BLaER1 (cell line): ENCODE data around the gene SF3B6.

ENCODE experiments used
- H3K27ac ChIP-seq: shearing (Covaris generic); formaldehyde crosslinking; 2 replicates; pipeline ENCODE4 v1.8.1; 2022
- H3K27me3 ChIP-seq: shearing (Covaris generic); formaldehyde crosslinking; 2 replicates; pipeline ENCODE4 v1.8.1; 2022
- H3K36me3 ChIP-seq: shearing (Covaris generic); formaldehyde crosslinking; 2 replicates; pipeline ENCODE4 v1.8.1; 2022
- H3K4me1 ChIP-seq: shearing (Covaris generic); formaldehyde crosslinking; 2 replicates; pipeline ENCODE4 v1.8.1; 2022
- H3K4me2 ChIP-seq: shearing (Covaris generic); formaldehyde crosslinking; 2 replicates; pipeline ENCODE4 v1.8.1; 2022
- H3K4me3 ChIP-seq: shearing (Covaris generic); formaldehyde crosslinking; 2 replicates; pipeline ENCODE4 v1.8.1; 2022
- H3K9ac ChIP-seq: shearing (Covaris generic); formaldehyde crosslinking; 2 replicates; pipeline ENCODE4 v1.8.1; 2022
- H3K9me3 ChIP-seq: shearing (Covaris generic); formaldehyde crosslinking; 2 replicates; pipeline ENCODE4 v1.8.1; 2022
- H4K20me1 ChIP-seq: shearing (Covaris generic); formaldehyde crosslinking; 2 replicates; pipeline ENCODE4 v1.8.1; 2022
- Cebpa-rat ChIP-seq: shearing (Covaris generic); IDR thresholded peaks from 2 replicates; pipeline ENCODE4 v1.8.1; 2022

Gene SF3B6

GRCh38 chr2:24077535-24077877, 1.4 kb upstream of the SF3B6 start:
- no peak for TF ChIP-seq Cebpa-rat
- peak overlapping the region; percentile 93 for H3K4me2 ChIP-seq
- peak overlapping the region; percentile 74 for H3K27ac ChIP-seq
- H3K36me3 ChIP-seq = peaks cover 46% of the 10 kb centered on the region
- H3K9ac ChIP-seq = peak overlapping the region; percentile 88
- H3K9me3 ChIP-seq = no peaks in the 10 kb centered on the region
- H3K27me3 ChIP-seq = no peaks in the 10 kb centered on the region
- H4K20me1 ChIP-seq = peaks cover 25% of the 10 kb centered on the region
- peaks cover 30% of the 10 kb centered on the region for H3K4me1 ChIP-seq
- H3K4me3 ChIP-seq = peak overlapping the region; percentile 84

DNA sequence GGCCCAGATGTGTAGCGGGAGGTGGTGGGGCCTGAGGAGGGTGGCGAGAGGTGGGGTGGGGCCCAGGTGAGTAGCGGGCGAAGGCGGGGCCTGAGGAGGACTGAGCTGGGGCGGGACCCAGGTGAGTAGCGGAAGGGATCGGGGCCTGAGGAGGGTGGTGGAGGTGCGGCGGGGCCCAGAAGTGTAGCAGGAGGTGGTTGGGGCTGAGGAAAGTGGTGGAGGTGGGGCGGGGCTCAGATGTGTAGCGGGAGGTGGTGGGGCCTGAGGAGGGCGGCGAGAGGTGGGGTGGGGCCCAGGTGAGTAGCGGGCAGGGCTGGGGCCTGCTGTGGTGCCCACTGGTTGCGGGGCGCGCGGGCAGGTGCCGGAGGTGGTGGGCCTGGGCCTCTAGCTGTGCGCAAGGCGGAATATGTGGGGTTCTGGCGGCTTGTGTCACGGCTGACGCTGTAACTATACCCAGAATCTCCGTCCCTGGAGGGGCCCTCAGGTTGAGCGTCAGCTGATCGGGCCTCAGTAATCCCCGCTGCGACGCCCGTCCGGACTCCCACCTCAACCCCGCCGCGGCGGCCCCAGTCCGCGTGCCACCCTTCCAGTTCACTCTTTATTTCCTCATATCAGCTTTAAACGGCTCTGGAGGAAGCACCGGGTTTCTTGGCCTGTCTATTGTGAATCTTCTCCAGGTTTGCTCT, 866 bp upstream of the SF3B6 start:
- no peak for TF ChIP-seq Cebpa-rat
- Histone ChIP-seq H3K4me2 (peak overlapping the region; percentile 93), H3K4me1 (peaks cover 30% of the 10 kb centered on the region), H4K20me1 (peaks cover 29% of the 10 kb centered on the region), H3K27ac (peak overlapping the region; percentile 74), H3K4me3 (peak overlapping the region; percentile 84), H3K9ac (peak overlapping the region; percentile 88), H3K27me3 (no peaks in the 10 kb centered on the region), H3K36me3 (peaks cover 46% of the 10 kb centered on the region), H3K9me3 (no peaks in the 10 kb centered on the region)

DNA sequence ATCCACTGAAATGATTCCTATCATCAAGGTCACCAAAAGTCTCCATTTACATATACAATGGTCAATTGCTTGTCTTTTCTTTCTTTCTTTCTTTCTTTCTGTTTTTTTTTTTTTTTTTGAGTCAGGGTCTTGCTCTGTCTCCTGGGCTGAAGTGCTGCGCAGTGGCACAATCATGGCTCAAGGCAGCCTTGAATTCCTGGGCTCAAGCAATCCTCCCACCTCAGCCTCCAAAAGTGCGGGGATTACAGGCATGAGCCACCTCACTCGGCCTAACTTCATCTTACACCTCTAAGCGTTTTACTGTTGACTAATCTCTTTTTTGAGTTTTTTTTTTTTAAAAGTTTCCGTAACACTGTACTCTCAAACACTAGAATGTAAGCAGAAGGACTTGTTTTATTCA, 867 bp downstream of the SF3B6 start:
- Histone ChIP-seq H3K9me3 (no peaks in the 10 kb centered on the region), H3K4me2 (peak overlapping the region; percentile 73), H3K36me3 (peaks cover 47% of the 10 kb centered on the region), H3K9ac (peak overlapping the region; percentile 88), H3K4me1 (peaks cover 30% of the 10 kb centered on the region), H4K20me1 (peaks cover 44% of the 10 kb centered on the region), H3K4me3 (peak overlapping the region; percentile 84), H3K27me3 (no peaks in the 10 kb centered on the region), H3K27ac (no peak overlapping the region)
- TF ChIP-seq Cebpa-rat = no peak

DNA sequence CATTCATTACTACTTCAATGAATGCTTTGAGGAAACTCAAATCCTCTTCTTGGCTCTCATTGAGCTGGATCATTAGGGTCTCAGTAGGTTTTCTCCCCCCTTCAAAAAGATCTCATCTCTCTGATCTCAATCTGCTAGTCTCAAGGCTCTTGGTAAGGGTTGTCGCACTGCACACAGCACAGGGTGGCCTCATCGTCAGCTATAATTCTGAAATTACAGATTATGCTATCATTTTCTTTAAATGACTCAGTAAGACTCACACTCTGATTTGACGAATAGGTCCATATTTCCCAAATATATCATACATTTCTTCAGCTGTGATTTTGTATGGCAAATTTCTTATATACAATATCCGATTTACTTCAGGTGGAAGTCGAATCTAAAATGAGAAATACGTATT, 2.3 kb downstream of the SF3B6 start:
- Histone ChIP-seq H3K9ac (no peak overlapping the region), H3K4me1 (peaks cover 35% of the 10 kb centered on the region), H3K4me3 (no peak overlapping the region), H3K27ac (no peak overlapping the region), H3K27me3 (no peaks in the 10 kb centered on the region), H3K4me2 (no peak overlapping the region), H3K36me3 (peaks cover 52% of the 10 kb centered on the region), H3K9me3 (no peaks in the 10 kb centered on the region), H4K20me1 (peaks cover 57% of the 10 kb centered on the region)
- TF ChIP-seq Cebpa-rat = no peak

DNA sequence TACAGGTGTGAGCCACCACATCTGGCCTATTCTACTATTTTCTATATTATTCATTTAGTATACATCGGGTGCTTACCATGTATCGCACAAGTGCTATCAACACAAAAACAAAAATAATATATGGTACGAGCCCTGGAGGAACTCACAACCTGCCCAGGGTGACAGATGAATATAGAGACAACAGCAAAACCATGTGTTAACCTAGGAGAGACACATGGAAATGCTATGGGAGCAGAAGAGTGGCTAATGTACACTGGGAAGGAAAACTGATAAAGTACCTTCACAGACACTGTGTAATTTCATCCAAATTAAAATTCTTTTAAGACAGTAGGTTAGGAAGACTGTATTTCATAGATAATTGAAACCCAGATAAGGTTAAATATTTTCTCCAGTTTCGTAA, 3.9 kb downstream of the SF3B6 start:
- H3K4me1 ChIP-seq = peaks cover 19% of the 10 kb centered on the region
- no peak overlapping the region for H3K4me2 ChIP-seq
- no peak overlapping the region for H3K27ac ChIP-seq
- no peak overlapping the region for H3K4me3 ChIP-seq
- peaks cover 68% of the 10 kb centered on the region for H3K36me3 ChIP-seq
- no peak for TF ChIP-seq Cebpa-rat
- H4K20me1 ChIP-seq = peaks cover 62% of the 10 kb centered on the region
- H3K9me3 ChIP-seq = no peaks in the 10 kb centered on the region
- H3K27me3 ChIP-seq = no peaks in the 10 kb centered on the region
- H3K9ac ChIP-seq = no peak overlapping the region

- H3K36me3 ChIP-seq = peaks cover 52% of the 10 kb centered on the region
- no peak overlapping the region for H3K9ac ChIP-seq
- peaks cover 18% of the 10 kb centered on the region for H4K20me1 ChIP-seq
- no peaks in the 10 kb centered on the region for H3K27me3 ChIP-seq
- no peak overlapping the region for H3K27ac ChIP-seq
- no peaks in the 10 kb centered on the region for H3K9me3 ChIP-seq
- no peak overlapping the region for H3K4me2 ChIP-seq
- H3K4me1 ChIP-seq = 0 out of 2 replicates have a peak, but pooled peaks cover 5% of the 10 kb centered on the region
- H3K4me3 ChIP-seq = no peak overlapping the region
- no peak for TF ChIP-seq Cebpa-rat
Observed at GRCh38 chr2:24065341-24065740, 10.8 kb downstream of the SF3B6 start.

- no peaks in the 10 kb centered on the region for H3K27me3 ChIP-seq
- no peaks in the 10 kb centered on the region for H4K20me1 ChIP-seq
- TF ChIP-seq Cebpa-rat = no peak
- H3K27ac ChIP-seq = no peak overlapping the region
- no peaks in the 10 kb centered on the region for H3K4me1 ChIP-seq
- H3K9me3 ChIP-seq = peaks cover 5% of the 10 kb centered on the region; the same call in 1 of the 2 replicates
- H3K4me2 ChIP-seq = no peak overlapping the region
- H3K9ac ChIP-seq = no peak overlapping the region
- H3K4me3 ChIP-seq = no peak overlapping the region
- no peaks in the 10 kb centered on the region for H3K36me3 ChIP-seq
Observed at GRCh38 chr2:24058564-24059271, 17.4 kb downstream of the SF3B6 start.

- Histone ChIP-seq H3K27ac (no peak overlapping the region), H3K4me1 (no peaks in the 10 kb centered on the region), H4K20me1 (peaks cover 1% of the 10 kb centered on the region; the same call in 1 of the 2 replicates), H3K9ac (no peak overlapping the region), H3K27me3 (peaks cover 22% of the 10 kb centered on the region), H3K4me2 (no peak overlapping the region), H3K9me3 (peaks cover 5% of the 10 kb centered on the region; the same call in 1 of the 2 replicates), H3K4me3 (no peak overlapping the region), H3K36me3 (no peaks in the 10 kb centered on the region)
- TF ChIP-seq Cebpa-rat = no peak
Observed at GRCh38 chr2:24055750-24056149, 20.4 kb downstream of the SF3B6 start.

DNA sequence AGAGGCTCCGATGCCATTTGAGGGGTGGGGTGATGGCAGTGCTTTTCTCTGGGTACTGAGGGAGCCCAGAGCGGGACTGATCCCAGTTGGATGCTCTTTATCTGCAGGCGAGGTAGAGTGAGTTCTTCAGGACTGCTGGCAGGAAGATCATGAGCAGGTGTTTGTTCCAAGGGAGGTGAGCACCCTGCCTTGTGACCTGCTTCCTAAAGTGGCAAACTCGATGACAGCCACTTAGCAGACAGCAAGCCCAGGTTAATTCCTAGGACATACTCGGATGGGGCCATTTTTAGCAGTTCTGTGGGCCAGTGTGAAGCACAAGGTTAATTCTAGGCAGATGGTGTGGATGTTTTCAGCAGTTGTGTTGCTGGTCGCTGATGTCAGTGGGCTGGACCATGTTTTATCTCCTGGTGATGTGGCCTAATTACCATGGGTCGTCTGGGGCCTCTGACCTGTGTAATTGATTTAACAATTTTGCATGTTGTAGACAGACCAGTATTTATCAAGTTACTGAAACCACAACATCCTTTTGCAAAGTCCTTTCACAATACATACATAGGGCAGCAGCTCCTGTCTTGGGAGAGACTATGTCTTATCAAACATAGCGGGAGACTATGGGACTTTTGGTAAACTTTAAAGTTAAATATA, 21.6 kb downstream of the SF3B6 start:
- Histone ChIP-seq H3K27me3 (peaks cover 34% of the 10 kb centered on the region), H3K4me1 (peaks cover 4% of the 10 kb centered on the region; the same call in 1 of the 2 replicates), H3K27ac (no peak overlapping the region), H3K9ac (no peak overlapping the region), H3K4me2 (no peak overlapping the region), H3K36me3 (no peaks in the 10 kb centered on the region), H3K9me3 (peaks cover 5% of the 10 kb centered on the region; the same call in 1 of the 2 replicates), H4K20me1 (peaks cover 10% of the 10 kb centered on the region; the same call in 1 of the 2 replicates), H3K4me3 (no peak overlapping the region)
- TF ChIP-seq Cebpa-rat = no peak

DNA sequence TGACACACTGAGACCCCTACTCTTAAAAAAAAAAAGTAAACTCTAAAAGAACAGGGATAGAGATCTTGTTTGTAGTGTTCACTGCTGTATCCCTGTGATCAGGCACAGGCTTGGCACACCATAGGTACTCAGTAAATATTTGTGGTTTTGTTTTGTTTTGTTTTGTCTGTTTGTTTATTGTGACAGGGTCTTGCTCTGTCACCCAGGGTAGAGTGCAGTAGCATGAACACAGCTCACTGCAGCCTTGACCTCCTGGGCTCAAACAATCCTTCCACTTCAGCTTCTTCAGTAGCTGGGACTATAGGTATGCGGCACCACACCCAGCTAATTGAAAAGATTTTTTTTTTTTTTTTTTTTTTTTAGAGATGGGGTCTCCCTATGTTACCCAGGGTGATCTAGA, 23.2 kb downstream of the SF3B6 start:
- Histone ChIP-seq H3K4me1 (peaks cover 13% of the 10 kb centered on the region), H4K20me1 (peaks cover 10% of the 10 kb centered on the region; the same call in 1 of the 2 replicates), H3K27me3 (peaks cover 50% of the 10 kb centered on the region), H3K36me3 (no peaks in the 10 kb centered on the region), H3K9ac (no peak overlapping the region), H3K4me2 (no peak overlapping the region), H3K27ac (no peak overlapping the region), H3K4me3 (no peak overlapping the region), H3K9me3 (peaks cover 5% of the 10 kb centered on the region; the same call in 1 of the 2 replicates)
- no peak for TF ChIP-seq Cebpa-rat
